ENCODE data around the gene TANK. TPM values are rescaled to one million over a fixed set of nuclear protein-coding genes. Genes with fewer than 3 reads are reported as not detected.

TANK gene
- total RNA-seq, 1 donor from 2014 or later: 90.7 TPM

GRCh38 chr2:161134547-161135518 lies 25.4 kb upstream of the TANK start:
- DNase-seq: no peak

DNA sequence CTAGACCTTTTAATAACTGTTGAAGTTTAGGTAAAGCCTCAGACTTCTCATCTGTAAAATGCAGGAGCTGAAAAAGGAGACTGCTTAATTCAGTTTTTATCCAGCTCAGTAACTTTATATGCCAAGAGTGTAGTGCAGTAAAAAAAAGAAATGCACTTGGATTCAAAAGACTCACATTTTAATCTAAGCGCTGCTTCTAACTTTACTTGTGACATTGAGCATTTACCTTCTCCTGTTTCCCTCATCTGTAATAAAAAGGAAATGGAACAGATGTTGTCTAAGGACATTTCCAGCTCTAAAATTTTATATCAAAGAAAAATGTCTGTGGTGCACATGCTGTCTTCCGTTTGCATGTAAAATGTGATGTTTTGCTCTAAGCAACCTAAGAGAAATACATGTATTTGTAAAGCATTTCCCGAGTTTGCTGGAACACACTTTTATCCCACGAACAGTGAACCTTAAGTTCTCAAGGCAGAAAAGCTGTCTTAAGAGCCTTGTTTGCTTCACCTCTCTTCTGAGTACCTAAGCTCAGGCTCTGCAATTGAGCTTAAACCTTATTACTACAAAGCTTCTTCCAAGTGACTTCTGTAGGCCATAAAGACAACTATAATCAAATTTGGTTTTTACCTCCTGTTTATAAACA lies 24.2 kb upstream of the TANK start:
- no peak for DNase-seq

GRCh38 chr2:161136696-161137324 lies 23.4 kb upstream of the TANK start:
- DNase-seq: peak; percentile 4

DNA sequence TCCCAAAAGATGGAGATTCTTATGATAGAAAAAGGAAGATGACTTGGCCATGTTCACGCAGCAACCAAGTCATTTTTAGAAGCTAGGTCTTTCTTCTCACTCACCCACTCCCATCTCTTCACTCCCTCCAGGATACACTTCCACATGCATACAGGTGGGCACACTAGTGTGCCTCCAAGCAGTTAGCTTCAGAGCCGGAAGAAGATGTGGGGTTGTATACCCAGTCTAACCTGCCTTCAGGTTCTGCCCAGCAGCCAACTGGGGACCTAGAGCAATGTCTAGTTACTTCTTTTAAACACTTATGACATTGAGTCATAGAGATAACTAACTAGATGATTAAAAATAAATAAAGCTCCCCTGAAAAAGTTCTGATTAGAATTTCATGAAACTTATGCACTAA lies 21.8 kb upstream of the TANK start:
- no peak for DNase-seq

DNA sequence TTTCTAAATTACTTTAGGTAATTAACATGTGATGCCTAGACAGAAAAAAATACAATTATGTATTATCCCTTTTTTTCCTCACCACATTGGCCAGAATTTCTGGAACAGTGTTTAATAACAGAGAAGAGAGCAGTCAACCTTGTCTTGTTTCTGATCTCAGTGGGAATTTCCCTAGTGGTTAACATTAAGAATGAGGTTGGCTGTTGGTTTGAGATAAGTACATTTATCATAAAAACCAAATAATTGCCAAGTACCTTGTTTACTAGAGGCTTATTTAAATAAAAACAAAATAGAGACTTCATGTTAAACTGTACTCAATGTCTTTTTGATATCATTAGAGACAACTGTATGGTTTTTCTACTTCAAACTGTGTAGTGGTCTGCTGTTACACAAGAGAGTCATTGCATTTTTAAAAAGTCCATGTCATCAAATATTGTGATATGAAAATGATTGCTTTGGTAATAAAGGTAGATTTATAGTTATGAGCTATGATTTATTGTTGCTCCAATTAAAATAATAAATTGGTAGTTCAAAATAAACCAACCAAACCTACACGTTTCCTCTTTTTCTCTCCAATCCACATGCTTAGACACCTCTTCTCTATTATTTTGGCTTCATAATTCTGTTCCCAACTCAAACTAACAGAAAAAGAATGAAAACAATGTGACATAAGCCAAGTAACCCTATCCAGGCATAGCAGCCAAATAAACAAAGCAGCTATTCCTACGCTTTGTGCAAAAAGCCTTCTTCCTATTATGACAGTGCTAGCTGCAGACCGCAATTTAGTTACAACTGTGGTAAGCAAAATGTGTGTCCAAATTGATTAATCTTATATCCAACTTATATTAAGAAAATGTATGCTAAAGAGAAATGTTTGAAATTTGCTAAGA lies 20.9 kb upstream of the TANK start:
- DNase-seq: no peak

DNA sequence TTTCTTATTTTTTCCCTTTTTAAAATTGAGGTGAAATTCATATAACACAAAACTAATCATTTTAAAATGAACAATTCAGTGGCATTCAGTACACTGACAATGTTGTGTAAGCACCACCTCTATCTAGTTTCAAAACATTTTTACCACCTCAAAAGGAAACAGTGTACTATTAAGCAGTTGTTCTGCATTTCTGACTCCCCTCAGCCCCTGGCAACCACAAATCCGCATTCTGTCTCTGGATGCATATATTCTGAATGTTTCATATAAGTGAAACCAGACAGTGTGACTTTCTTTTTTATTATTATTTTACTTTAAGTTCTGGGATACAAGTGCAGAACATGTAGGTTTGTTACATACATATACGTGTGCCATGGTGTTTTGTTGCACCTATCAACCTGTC lies 19.2 kb upstream of the TANK start:
- DNase-seq: no peak

- DNase-seq: no peak
Observed at GRCh38 chr2:161146209-161146775, 13.9 kb upstream of the TANK start.

DNA sequence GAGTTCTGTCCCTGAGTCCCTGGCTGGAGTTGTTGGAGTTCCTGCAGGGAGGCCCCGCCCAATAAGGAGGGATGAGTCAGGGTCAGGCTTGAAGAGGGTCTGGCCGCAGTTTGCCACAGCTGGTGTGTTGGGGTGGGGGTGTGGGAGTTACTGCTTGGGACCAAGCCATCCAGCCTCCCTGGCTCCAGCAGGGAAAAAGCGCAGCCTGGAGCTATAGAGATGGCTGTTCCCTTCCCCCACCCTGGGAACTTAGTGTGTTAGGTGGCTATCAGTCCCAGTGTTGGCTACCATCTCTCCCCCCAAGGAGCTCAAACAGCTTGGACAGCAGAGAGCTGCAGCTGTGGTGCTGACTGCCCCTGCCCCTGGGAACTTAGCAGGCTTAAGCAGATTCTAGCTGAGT lies 13.2 kb upstream of the TANK start:
- no peak for DNase-seq

- DNase-seq: no peak
Observed at GRCh38 chr2:161147856-161148255, 12.4 kb upstream of the TANK start.

GRCh38 chr2:161150704-161151103 lies 9.5 kb upstream of the TANK start:
- DNase-seq: no peak

DNA sequence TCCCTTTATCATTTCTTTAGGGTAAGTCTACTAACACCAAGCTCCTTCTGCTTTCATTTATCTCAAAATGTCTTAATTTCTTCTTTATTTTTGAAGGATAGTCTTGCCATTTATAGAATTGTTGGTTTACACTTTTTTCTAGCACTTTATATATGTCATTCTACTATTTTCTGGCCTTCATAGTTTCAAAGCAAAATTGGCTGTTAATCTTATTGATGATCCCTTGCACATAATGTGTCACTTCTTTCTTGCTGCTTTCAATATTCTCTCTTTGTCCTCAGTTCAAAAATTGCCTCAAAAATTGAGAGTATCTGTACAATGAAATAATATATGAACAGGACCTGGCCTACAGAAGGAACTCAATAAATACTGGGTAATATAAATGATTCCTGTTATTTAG lies 7.9 kb upstream of the TANK start:
- no peak for DNase-seq

GRCh38 chr2:161158882-161159281 lies 1.3 kb upstream of the TANK start:
- no peak for DNase-seq

DNA sequence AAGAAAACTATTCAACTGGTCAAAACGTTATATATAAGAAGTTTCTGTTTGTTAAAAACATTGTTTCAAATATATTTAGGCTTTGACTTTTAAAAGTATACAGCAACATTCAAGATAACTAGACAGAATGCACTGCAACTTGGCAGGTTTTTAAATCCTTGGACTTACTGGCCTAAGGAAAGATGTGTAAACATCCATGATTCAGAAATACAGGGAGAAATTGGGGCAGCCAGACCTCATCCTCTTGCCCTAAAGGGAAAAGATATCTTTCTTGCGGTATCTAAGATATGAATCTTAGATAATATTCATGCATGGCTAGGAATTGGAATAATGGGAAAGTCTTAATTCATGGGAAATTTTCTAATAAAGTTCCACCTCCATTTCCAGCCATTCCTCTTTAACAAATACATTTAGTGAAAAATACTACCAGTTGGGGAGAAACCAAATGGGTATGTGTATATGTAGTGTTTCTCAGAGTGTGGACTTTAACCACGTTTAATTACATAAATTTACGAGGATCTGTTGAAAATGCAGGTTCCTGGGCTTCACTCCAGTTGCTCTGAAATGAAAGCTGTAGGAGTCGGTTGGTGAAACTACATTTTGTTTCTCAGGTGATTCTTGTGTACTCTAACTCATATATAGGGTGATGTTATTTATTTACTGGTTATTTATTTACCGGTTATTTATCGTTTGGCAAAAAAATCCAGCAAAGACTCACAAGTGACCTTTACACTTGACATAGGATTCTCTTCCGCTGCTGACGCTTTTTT lies 587 bp upstream of the TANK start:
- DNase-seq: peak; percentile 8

GRCh38 chr2:161161074-161161706 lies 962 bp downstream of the TANK start:
- peak; percentile 7 for DNase-seq

DNA sequence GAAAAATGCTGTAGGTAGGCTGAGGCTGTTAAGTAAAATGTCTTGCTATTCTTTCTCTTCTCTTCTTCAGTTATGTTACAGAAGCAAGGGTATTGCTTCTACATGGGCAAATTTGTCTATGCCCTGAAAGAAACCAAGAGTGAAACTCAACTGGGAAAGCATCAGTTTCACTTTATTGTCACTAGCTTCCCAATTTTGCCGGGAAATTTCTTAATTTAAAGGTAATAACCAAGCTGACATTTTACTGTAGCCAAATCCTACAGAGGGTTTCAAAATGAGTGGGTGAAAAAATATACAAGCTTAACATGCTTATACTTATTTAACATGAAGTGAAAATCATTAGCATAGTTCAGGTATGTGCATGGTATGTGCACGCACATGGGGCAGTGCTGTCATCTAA lies 3.2 kb downstream of the TANK start:
- no peak for DNase-seq

DNA sequence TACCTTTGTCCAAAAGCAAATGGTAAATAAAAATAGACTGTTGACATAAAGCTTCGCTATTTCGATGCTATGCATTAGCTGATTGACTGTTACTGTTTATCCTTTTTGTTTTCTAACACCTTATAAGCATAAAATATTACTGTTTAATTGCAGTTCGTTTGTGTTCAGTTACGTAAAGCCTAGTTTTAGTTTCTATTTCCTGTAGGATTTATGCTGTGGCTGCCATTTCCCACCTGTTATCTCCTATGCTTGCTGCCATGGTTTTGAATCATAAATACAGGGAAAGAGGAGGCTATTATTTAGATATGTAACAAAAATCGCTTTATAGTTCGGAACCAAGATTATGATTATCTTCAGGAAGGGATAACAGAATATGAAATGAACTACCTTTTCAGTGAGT lies 3.9 kb downstream of the TANK start:
- DNase-seq: no peak

GRCh38 chr2:161165266-161165665 lies 5.0 kb downstream of the TANK start:
- no peak for DNase-seq

GRCh38 chr2:161165811-161166210 lies 5.6 kb downstream of the TANK start:
- no peak for DNase-seq

DNA sequence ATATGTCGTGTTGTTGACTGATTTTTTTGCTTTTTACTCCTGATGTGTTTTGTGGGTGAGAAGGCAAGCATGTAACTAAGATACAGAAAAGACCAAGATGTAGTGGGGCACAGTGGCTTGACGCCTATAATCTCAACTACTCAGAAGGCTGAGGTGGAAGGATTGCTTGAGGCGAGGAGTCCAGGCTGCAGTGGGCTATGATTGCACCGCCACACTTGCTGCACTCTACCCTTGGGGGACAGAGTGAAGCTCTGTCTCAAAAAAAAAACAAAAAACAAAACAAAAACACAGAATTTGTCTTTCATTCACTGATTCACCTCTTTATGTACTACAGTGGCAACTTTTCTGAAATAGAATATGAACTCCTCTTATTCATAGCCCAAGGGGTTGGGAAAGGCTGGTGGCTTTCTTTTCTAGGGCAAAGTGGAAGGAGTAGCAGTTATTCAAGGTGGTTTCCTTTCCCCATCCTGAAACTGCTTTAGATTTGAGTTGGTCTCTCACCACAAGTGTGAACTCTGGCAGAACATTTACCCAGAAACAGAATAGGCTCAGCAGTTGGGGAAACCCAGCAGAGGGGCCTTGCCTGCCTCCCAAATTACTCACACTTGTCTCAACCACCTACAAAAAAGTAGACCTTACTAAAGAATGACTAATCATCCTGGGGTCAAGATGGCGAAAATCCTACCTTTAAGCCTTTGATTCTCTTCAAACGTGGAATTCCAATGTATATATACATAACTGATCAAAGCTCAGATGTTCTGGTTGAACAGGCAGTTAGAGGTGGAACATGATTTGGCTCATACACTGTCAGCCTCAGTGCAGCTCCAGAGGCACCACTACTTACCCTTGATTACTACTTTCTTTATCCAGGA lies 6.5 kb downstream of the TANK start:
- DNase-seq: no peak

DNA sequence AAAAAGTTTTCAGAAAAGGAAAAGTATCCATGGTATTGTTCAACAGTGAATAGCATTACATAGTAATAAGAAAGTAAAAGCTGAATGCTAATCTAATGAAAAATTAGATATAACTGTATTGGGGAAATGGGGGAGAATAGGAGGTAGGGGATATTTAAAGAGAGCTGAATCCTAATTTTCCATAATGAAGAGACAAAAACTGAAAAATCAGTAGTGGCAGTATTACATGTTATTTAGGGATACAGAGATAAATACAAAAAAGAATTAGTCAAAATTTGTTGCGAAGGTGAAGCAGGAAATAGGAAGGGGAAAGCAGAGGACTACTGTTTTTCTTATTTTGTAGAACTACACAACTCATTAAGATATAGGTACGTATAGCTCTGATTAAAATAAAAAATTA lies 9.1 kb downstream of the TANK start:
- no peak for DNase-seq

Data from skin of body (tissue), 2 donors.